Activated CD4-positive, alpha-beta T cell treated with anti-CD3 and anti-CD28 coated beads, Interleukin-2, amount 50 U/mL, for 48 hours (primary cell): ENCODE measurements around the gene KRT71.
"Not testable (repeated sequence)": the region's sequence is repeated elsewhere in the genome, so short reads cannot be mapped to it uniquely, and the experiment has no call there.

Experiments used
- DNase-seq, 2 experiments: peaks; one replicate each; pipeline ENCODE4 v3.0.0-alpha.2; 2020

KRT71 gene

GRCh38 chr12:52552681-52553195 lies at the start of gene KRT71:
TSS of gene KRT71 (minus strand) at chr12:52553145. CDS start at chr12:52553077, 68 bp downstream.
- DNase-seq, result no peak

GRCh38 chr12:52602552-52602951 lies 49.6 kb upstream of the KRT71 start:
- DNase-seq, result no peak

DNA sequence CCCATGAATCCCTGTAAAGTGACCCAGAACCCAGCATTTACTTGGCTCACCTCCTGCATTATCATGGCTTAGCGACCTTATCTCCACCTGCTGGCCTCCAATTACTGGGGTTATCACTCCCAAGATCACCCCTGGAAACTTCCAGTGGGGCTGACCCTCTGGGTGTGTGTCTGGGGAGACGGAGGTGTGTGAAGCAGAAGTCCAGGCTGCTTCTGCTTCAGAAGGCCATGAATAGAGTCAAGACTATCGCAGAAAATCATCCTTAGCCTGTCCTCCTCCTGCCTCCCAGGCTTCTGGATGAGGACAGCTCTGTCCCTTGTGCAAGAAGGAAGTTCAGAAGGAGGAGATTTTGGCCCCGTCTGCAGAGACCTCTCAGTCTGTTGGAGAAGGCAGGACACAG lies 48.7 kb upstream of the KRT71 start:
- DNase-seq, result no peak

- DNase-seq, result no peak
Observed at GRCh38 chr12:52600941-52601481, 48.1 kb upstream of the KRT71 start, which contains the start of gene KRT72. TSS of gene KRT72 (minus strand) at chr12:52601463. CDS start at chr12:52601452, 11 bp downstream.

- DNase-seq, result no peak
Observed at GRCh38 chr12:52600475-52600874, 47.5 kb upstream of the KRT71 start.

DNA sequence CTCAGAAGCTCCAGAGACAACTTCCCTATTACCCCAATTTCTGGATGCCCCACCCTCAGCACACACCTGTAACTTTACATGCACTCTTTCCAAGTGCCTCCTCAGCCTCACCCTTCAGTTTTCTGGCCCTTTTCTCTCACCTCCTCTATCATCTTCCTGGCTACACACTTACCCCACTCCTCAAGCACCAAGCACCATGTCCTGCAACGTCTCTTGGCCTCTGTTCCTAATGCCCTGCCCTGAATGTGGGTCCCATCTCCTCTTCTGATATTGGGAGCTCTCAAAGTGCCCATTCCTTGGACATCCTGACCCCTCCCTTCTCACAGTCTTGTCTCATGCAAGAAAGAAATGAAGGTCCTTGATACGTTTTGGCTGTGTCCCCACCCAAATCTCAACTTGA lies 47.1 kb upstream of the KRT71 start:
- no peak for DNase-seq

GRCh38 chr12:52598966-52599365 lies 46.0 kb upstream of the KRT71 start:
- no peak for DNase-seq

DNA sequence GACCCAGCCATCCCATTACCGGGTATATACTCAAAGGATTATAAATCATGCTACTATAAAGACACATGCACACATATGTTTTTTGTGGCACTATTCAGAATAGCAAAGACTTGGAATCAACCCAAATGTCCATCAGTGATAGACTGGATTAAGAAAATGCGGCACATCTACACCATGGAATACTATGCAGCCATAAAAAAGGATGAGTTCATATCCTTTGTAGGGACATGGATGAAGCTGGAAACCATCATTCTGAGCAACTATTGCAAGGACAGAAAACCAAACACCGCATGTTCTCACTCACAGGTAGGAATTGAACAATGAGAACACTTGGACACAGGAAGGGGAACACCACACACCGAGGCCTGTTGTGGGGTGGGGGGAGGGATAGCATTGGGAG lies 41.3 kb upstream of the KRT71 start:
- DNase-seq, result not testable (repeated sequence)

- DNase-seq, result no peak
Observed at GRCh38 chr12:52591521-52591920, 38.6 kb upstream of the KRT71 start.

DNA sequence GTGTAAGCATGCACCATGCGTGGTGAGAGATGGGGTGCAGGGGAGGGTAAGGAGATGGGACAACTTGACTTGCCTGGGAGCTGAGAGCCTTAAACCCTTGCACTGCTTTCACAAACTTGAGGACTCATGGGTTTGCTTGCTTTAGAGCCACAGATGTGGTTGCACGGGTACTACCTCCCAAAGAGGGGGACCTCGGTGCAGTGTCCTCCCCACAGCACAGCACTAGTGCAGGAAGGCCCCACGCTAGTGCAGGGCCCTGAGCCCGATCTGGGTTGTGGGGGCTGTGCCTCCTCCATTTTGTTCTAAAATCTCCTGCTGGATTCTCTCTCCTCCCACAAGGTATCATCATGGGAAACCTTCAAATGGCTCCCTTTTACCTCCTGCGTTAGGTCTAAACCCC lies 37.1 kb upstream of the KRT71 start:
- no peak for DNase-seq

DNA sequence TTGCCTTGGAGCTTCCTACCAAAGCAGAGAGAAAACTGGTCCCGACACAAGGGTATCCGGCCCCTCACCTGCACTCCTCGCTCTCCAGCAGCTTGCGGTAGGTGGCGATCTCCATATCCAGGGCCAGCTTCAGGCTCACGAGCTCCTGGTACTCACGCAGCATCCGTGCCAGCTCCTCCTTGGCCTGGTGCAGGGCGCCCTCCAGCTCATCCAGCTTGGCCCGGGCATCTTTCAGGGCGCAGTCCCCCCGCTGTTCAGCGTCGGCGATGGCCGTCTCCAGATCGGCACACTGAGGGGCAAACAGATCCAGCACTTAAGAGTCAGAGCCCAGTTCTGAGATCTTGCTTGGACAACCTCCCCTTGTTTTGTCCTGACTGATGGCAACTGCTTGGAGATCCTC lies 34.6 kb upstream of the KRT71 start:
- no peak for DNase-seq

DNA sequence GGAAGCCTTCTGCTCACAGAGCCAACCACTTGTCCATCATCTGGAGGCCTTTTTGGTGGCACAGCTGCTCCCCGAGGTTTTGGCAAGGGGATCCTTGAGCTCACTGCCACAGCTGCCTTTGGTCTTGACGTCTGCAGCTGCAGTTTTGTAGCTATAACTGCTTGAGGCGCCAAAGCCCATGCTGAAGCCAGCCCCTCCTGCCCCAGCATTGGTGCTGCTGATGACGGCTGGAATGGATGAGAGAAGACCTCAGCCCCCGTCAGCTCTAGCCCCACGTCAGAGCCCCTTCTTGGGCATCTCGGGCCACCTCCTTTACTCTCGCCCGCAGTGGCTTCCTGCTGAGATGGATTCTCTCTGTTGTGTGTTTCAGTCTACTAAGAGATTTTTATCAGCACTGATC lies 33.0 kb upstream of the KRT71 start:
- DNase-seq, result peak; percentile 22 to 32

DNA sequence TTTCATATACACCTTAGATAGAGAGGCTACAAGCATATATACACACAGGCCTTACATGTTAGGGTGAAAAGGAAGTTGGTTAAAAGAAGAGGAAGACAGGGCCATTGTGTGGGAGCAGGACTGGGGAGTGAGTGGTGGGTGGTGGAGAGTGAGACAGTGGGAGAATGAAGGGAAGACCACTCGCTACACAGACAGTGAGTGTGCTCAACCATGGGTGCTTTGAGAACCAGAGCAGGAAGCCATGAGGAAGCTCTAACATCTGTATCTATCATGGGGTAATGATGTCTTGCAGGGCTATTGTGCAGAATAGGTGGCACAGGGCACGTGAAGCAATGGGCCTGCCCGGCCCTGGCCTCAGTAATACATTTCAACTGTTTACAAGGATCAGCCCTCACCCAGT lies 32.1 kb upstream of the KRT71 start:
- no peak for DNase-seq

DNA sequence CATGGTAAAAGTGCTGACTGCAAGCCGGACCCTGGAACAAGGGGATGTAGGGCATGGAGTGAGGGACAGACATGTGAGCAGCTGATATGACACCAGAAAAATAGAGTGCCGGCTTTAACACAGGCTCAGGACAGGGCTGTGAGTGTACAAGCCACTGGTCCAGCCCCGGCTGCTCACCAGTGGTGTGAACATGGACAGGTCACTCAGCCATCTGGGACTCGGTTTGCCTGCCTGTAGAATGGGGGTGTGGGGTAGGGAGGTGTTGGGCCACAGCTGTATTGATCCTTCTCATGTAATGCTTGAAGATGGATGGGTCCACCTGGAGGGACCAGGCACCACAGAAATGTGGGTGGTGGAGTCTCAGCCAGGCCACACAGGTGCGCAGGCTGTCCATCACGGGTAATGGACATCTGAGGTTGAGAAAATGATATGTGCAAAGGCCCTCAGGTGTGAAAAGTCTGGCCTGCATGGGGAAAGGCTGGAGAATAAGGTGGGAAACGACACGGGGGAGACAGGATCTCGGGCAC lies 31.3 kb upstream of the KRT71 start:
- no peak for DNase-seq

DNA sequence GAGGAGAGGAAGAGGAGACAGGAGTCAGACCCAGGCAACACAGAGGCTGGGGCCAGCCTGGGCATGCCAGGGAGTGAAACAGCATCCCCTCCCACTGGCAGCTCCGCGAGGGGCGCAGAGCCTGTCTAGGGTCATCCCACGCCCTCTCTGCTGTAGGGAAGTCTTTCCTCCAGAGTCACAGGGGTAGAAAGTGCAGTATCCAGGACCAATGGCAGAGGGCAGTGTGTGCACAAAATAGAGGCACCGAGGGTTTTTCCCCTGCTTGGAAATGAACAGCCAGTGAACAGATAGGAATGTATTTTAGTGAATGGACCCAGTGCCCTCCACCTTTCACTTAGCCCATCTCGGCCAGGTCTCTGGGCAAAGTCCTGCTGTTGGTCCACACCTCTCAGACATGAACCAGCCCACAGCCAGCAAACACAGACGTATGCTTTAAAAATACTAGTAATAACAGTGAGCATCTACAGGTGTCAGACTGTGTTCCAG lies 30.1 kb upstream of the KRT71 start:
- DNase-seq, result peak; percentile 65 to 74

- DNase-seq, result no peak
Observed at GRCh38 chr12:52582486-52582885, 29.5 kb upstream of the KRT71 start.

DNA sequence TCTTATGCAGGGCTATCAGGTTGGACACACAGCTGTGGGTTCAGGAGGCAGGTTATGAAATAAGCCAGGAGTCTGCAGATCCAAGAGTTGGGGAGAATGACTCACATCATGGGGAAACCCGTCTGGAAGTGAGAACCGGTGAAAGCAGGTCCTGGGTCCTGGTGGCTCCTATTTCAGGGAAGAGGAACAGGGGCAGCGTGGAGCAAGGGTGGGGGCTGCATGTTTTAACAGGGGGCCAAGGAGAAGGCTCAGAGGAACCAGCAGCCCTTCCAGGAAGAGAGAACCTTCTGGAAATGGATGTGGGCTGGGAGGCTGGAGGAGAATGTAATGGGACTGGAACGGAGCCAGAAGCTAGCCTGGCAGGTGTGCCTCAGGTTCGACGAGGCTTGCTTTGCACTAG lies 28.5 kb upstream of the KRT71 start:
- DNase-seq, result no peak

DNA sequence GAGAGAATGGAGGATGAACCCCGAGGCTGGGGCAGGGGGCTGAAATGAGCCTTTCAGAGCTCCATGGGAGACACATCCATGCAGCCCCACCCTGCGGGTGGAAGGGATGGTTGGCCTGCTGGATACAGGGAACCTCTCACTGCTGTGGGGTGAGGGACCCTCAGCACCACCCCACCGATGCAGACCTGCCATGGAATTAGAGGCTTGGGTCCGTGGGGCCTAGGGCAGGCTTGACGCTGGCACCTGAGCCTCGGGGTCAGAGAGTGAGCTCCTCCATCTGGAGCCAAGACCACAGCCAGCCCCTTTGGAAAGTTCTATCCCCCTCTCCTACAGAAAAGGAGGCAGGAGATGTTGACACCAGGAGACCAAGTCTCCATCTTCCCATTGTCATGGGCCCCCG lies 28.1 kb upstream of the KRT71 start:
- no peak for DNase-seq

DNA sequence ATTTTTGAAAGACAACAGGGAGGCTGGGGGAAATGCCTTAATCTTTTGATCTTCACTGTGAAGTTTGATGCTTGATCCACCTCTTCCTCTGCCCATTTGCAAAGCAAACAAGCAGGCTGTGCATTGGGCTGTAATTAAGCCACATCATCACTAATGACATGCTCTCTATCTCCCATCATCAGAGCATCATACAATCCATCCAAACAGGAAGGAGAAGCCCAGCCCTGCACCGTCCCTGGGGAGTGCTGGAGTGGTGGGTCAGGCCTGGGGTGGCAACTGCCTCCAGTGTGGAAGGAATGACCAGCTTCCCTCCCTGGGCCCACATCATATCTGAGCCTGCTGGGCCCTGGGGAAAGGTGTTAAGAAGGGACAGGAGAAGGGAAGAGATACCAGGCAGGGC lies 27.6 kb upstream of the KRT71 start:
- no peak for DNase-seq

GRCh38 chr12:52579468-52580465 lies 26.8 kb upstream of the KRT71 start:
- DNase-seq, result no peak

GRCh38 chr12:52578469-52578868 lies 25.5 kb upstream of the KRT71 start:
- DNase-seq, result no peak

DNA sequence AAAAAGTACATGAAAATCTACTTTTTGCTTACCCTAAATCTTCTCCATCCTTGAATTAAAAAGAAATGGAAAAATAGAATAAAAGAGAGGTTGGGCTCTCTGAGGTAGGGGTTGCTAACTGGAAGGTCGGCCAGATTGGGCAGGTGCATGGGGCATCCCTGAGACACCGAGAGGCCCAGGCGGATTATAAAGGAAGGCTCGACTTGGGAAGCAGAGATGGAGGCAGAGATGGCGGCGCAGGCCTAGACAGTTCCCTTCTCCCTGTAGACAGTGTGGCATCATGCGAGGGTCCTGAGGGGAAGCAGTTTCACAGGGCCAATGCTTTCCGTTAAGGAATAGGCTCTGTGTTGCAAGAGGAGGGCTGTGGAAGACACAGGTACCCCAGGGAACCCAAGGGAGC lies 24.4 kb upstream of the KRT71 start:
- DNase-seq, result no peak

DNA sequence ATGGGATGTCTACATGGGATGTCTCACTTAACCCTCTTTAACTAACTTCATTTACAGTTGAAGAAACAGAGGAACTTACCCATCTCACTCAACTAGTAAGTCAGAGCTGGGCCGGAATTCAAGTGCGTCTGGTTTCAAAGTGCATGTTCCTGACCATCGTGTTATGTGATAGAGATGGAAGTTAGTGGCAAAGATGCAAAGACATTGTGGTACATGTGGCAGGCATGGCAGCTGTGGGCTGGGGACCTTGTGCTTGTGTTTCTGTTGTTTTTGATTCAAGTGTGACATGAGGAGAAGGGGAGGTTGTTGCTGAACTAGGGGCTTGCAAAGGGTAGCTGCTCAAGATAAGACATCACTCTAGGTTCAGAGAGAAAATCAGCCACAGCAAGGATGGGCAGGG lies 23.0 kb upstream of the KRT71 start:
- no peak for DNase-seq

GRCh38 chr12:52575256-52575655 lies 22.3 kb upstream of the KRT71 start:
- DNase-seq, result no peak
